NT2/D1 (cell line): ENCODE measurements around the gene LIN28B.

ENCODE experiments used
- SUZ12 ChIP-seq: IDR thresholded peaks from 2 replicates; pipeline ENCODE4 v1.6.1; 2011; ENCODE audit not compliant: insufficient read length, insufficient read depth; ENCODE audit errors: extremely low read depth
- YY1 ChIP-seq: IDR thresholded peaks from 2 replicates; pipeline ENCODE4 v1.6.1; 2011; ENCODE audit not compliant: insufficient read length, insufficient read depth
- ZNF274 ChIP-seq: IDR thresholded peaks from 2 replicates; pipeline ENCODE4 v1.6.1; 2011; ENCODE audit warnings: mild to moderate bottlenecking, low read depth, low read length

DNA sequence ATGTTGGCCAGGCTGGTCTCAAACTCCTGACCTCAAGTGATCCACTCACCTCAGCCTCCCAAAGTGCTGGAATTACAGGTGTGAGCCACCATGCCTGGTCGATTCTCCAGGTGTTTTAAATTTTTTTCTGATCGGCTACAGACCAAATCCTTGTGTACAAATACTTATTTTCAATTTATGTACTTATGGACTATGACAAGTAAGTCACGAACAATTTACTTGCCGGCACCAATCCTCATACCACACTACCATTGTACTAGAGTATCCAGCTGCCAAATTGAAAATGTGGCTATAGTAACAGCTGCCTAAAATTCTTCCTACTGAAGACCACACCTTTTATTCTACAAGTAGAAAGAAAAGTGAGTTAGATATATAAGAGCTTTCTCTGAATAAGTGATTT, 26.9 kb downstream of the LIN28B start:
- TF ChIP-seq SUZ12: no peak
- no peak for TF ChIP-seq ZNF274
- TF ChIP-seq YY1: no peak
